Measurements from ENCODE around the gene YBX1. TPM values are rescaled to one million over a fixed set of nuclear protein-coding genes. Genes with fewer than 3 reads are reported as not detected.
"Not testable (repeated sequence)": the region's sequence is repeated elsewhere in the genome, so short reads cannot be mapped to it uniquely, and the experiment has no call there.

YBX1 gene
- total RNA-seq, 2 experiments from 2014 or later = 731 to 790 TPM

DNA sequence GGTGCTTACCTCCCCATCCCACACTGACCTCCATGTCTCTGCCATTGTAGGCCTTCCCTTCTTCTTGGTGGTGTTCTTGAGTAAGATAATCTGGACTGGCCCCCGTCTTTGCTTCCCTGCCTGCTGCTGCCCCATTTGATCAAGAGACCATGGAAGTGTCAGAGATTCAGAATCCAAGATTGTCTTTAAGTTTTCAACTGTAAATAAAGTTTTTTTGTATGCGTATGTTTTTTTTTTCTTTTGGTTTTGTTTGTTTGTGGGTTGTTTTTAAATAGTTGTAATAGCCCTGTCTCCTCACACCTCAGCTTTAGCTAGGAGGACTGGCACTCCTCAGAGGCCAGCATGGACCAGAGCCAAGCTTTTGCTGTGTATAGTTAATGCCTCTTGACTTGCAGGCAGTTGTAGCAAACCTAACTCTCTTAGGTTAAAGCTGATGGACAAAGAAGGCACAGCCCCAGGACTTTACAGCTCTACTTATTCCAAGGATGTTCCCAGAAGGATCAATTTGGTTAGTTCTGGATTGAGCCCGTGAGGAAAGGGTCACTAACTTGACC, 5.6 kb upstream of the YBX1 start:
- H3K9me3 Mint-ChIP-seq (ENCODE audit: low read depth) = no peaks in the 10 kb centered on the region
- peaks cover 19% of the 10 kb centered on the region for H3K4me1 Mint-ChIP-seq
- peak overlapping the region; percentile 63 for H3K27ac Mint-ChIP-seq
- H3K27me3 Mint-ChIP-seq = no peaks in the 10 kb centered on the region
- H3K36me3 Mint-ChIP-seq = peaks cover 21% of the 10 kb centered on the region
- CTCF ChIA-PET = interaction anchor here (0.8 kb wide), 1 partner anchor 15 kb away, joined by 3 read pairs; no protein-coding TSS in a partner anchor
- DNase-seq = no peak
- no peak for ATAC-seq
- H3K4me3 Mint-ChIP-seq = no peak overlapping the region

DNA sequence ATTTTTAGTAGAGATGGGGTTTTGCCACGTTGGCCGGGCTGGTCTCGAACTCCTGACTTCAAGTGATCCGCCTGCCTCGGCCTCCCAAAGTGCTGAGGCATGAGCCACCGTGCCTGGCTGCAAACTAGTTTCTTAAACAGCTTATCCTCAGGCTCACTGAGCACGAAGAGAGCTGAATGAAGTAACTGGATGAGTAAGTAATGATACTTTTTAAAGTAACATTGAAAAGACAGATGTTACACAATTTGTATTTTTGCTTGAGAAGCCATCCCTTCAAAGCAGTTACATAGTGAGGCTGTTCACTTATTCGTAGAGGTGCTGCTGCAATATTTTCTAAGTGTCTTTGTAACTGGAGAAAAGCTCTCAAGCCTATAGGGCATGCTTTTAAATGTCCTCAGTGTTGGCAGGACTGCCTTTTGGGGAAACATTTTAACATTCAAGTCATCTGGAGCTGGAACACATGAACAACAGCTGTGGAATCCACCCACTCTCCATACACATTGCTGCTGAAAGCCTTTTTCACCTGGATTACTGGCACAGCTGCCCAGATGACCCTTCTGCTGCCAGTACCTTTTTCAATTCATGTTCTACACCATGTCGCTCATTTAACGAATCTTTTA, 2.7 kb upstream of the YBX1 start:
- H3K4me3 Mint-ChIP-seq = no peak overlapping the region
- H3K4me1 Mint-ChIP-seq = peaks cover 24% of the 10 kb centered on the region
- no peak overlapping the region for H3K27ac Mint-ChIP-seq

DNA sequence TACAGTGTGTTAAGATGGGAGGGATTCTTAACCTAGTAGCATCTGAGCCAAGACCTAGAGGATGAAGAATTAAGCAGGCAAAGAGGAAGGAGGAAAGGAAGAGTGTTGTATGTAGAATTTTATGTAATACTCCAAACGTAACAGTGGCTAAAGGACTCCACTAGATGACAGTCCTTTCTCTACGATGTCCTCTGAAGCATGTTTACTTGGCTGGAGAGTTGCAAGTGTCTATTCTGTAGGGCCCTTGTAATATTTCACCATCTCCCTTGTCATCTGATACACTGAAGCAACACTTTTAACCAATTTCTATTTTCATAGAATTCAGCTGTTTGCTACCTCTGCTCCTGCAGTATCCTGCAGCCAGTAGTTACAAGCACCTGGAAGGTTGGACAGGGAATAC, 2.2 kb upstream of the YBX1 start:
- Mint-ChIP-seq H3K4me1 (peaks cover 29% of the 10 kb centered on the region), H3K27me3 (no peaks in the 10 kb centered on the region), H3K27ac (no peak overlapping the region), H3K4me3 (no peak overlapping the region), H3K36me3 (peaks cover 31% of the 10 kb centered on the region), H3K9me3 (ENCODE audit: low read depth) (no peaks in the 10 kb centered on the region)
- CTCF ChIA-PET = interaction anchor here (1.2 to 1.6 kb wide), 3 partner anchors 15 to 22 kb away, joined by 3 to 6 read pairs (median 5); partner anchors contain the start of gene PPIH
- no peak for DNase-seq
- no peak for ATAC-seq

More for the DNA sequence above, 2.7 kb upstream of the YBX1 start:
- DNase-seq (no peak), ATAC-seq (no peak)
- Mint-ChIP-seq H3K27me3 (no peaks in the 10 kb centered on the region), H3K9me3 (ENCODE audit: low read depth) (no peaks in the 10 kb centered on the region), H3K36me3 (peaks cover 29% of the 10 kb centered on the region)
- CTCF ChIA-PET = interaction anchor here (1.6 kb wide), 2 partner anchors 14 to 21 kb away, joined by 5 to 6 read pairs; partner anchors contain the start of gene PPIH

DNA sequence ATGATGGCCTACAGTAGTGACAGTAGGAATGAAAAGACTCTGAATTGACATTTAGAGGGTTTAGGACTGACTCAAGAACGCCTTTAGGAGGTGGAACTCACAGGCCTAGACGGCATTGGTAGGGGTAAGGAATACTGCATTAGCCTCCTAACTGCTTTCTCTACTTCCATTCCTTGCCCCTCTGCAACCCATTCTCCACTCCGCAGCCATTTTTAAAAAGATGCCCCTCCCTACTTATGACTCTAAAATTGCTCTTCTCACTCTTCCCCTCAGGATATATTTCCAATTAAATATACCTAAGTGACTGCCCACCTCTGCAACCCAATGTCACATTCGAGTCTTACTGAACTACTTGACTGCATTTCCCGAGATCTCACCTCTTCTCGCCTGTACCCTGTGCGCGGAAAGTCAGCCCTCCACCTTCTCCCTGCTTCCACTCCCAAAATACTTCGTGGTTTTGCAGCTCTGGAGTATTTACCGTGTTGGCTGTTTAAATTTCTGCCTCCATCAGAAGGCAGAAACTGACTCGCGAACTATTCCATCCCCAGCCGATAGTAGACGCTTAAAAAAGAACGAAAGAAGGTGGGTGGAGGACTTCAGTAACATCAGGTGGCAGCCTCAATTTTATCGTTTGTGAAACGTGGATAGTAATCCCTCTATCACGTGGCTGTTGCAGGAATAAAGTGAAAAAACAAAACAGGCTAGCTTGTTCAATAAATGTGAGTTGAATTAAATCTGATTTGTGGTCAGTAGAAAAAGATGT, 1.1 kb upstream of the YBX1 start:
- ATAC-seq (no peak), DNase-seq (no peak)
- Mint-ChIP-seq H3K27me3 (no peaks in the 10 kb centered on the region), H3K9me3 (ENCODE audit: low read depth) (no peaks in the 10 kb centered on the region), H3K36me3 (peaks cover 33% of the 10 kb centered on the region), H3K4me3 (peak overlapping the region; percentile 86), H3K4me1 (peaks cover 39% of the 10 kb centered on the region), H3K27ac (peak overlapping the region; percentile 95)
- CTCF ChIA-PET = interaction anchor here (0.8 to 2.5 kb wide), 4 partner anchors 14 to 23 kb away, joined by 3 to 9 read pairs (median 5); partner anchors contain the start of gene PPIH

DNA sequence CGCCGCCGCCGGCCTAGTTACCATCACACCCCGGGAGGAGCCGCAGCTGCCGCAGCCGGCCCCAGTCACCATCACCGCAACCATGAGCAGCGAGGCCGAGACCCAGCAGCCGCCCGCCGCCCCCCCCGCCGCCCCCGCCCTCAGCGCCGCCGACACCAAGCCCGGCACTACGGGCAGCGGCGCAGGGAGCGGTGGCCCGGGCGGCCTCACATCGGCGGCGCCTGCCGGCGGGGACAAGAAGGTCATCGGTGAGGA, 193 bp downstream of the YBX1 start:
- not testable (repeated sequence) for DNase-seq; H3K27me3 Mint-ChIP-seq; H3K9me3 Mint-ChIP-seq (ENCODE audit: low read depth)
- peak overlapping the region; percentile 95 for H3K27ac Mint-ChIP-seq
- peak; percentile 17 for ATAC-seq
- peaks cover 50% of the 10 kb centered on the region for H3K4me1 Mint-ChIP-seq
- peaks cover 38% of the 10 kb centered on the region for H3K36me3 Mint-ChIP-seq
- CTCF ChIA-PET = interaction anchor here (0.8 to 2.5 kb wide), 7 partner anchors 9 to 164 kb away, joined by 3 to 9 read pairs (median 4); partner anchors contain the start of genes C1orf50, P3H1, PPIH and ZNF691
- peak overlapping the region; percentile 86 for H3K4me3 Mint-ChIP-seq

DNA sequence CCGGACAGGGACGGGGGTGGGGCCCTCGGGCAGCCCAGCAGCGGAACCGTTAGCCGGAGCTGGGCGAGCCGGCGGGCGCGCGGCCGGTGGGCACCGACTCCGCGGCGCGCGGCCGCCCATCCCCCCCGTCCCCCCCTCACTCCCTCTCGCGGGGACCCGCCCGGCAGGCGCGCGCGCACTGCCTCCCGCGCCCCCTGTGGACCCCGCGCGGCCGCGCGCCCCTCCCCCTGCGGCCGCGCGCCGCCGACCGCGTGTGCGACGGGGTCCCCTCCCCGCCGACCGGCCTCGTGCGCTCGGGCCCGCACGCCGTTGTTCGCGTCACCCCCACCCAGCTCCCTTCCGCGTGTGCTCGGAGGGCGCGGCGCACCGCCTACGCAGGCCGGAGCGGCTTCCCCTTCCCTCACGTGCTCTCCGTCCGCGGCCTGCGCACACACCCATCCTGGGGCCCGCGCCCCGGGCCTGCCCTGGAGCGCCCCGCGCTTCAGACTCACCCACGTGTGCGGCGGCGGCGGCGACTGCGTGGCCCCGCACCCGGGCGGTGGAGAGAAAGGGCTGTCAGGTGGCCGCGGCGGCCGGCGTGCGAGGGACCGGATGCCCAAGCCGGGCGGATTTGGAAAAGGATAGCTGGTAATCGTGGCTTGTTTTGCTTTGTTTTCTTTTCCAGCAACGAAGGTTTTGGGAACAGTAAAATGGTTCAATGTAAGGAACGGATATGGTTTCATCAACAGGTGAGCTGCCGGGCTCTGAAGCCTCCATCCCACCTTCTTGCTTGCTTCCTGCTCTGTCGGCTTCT, 717 bp downstream of the YBX1 start:
- Mint-ChIP-seq H3K27ac (peak overlapping the region; percentile 91), H3K4me1 (peaks cover 56% of the 10 kb centered on the region), H3K36me3 (peaks cover 43% of the 10 kb centered on the region), H3K4me3 (peak overlapping the region; percentile 96), H3K27me3 (no peaks in the 10 kb centered on the region), H3K9me3 (ENCODE audit: low read depth) (no peaks in the 10 kb centered on the region)
- peak; percentile 71 for DNase-seq
- CTCF ChIA-PET = interaction anchor here (0.8 to 2.5 kb wide), 7 partner anchors 8 to 163 kb away, joined by 3 to 9 read pairs (median 4); partner anchors contain the start of genes C1orf50, P3H1, PPIH and ZNF691
- peak; percentile 32 for ATAC-seq

DNA sequence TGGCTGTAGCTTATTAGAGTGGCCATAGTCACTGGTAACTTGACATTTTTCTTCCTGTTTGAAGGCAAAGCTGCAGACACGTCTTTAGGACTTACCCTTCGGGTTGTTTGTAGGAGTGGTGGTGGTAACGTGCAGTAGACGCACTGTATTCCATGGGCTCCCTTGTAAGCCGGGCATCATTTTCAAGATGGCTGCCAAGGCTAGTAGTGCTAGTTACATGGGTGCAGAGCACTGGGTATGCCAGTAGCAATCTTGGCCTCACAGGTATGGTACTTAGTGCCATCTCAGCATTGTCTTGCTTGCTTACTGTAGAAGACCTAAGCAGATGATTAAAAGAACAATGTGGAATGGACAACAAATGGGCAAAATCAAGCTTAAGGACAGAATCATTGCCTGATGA, 1.9 kb downstream of the YBX1 start:
- peaks cover 68% of the 10 kb centered on the region for H3K4me1 Mint-ChIP-seq
- peak; percentile 54 for DNase-seq
- H3K9me3 Mint-ChIP-seq (ENCODE audit: low read depth) = no peaks in the 10 kb centered on the region
- H3K36me3 Mint-ChIP-seq = peaks cover 46% of the 10 kb centered on the region
- H3K27ac Mint-ChIP-seq = peak overlapping the region; percentile 91
- no peak for ATAC-seq
- CTCF ChIA-PET = interaction anchor here (1.4 kb wide), 1 partner anchor 53 kb away, joined by 4 read pairs; no protein-coding TSS in a partner anchor
- peak overlapping the region; percentile 96 for H3K4me3 Mint-ChIP-seq
- H3K27me3 Mint-ChIP-seq = no peaks in the 10 kb centered on the region

DNA sequence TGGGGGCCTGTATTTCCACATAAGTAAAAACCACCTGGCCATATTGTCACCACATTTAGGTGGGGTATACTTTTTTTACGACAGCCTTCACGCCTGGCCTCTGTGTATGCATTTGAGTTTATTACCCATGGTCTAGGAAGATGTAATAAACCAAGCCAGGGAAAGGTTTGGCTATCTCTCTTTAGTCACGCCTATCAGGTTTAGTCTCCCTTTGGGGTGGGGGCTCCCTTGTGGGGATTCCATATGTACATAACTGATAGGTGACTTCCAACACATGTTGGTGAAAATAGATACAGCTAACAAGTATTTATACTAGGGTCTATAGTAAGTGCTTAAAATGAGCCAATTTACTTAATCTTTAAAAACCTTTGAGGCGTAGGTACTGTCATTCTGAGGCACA, 4.2 kb downstream of the YBX1 start:
- ATAC-seq (no peak), DNase-seq (no peak)
- Mint-ChIP-seq H3K4me1 (peaks cover 70% of the 10 kb centered on the region), H3K4me3 (peak overlapping the region; percentile 46), H3K27me3 (no peaks in the 10 kb centered on the region), H3K9me3 (ENCODE audit: low read depth) (no peaks in the 10 kb centered on the region), H3K27ac (peak overlapping the region; percentile 66), H3K36me3 (peaks cover 48% of the 10 kb centered on the region)
- CTCF ChIA-PET = no interaction called here

DNA sequence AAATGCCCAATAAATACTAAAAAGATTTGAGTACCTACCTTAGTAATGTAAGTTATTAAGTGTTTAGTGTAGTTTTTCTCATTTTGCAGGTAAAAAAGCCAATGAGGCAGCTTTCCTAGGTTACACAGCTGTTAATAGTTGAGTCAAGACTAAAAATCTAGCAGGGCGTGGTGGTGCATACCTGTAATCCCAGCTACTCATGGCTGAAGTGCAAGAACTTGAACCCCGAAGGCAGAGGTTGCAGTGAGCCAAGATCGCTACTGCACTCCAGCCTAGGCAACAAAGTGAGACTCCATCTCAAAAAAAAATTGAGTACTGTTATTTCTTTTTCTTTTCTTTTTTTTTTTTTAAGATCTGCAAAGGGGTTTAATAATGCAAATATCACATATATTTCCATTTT, 7.7 kb downstream of the YBX1 start:
- H3K36me3 Mint-ChIP-seq = peaks cover 56% of the 10 kb centered on the region

DNA sequence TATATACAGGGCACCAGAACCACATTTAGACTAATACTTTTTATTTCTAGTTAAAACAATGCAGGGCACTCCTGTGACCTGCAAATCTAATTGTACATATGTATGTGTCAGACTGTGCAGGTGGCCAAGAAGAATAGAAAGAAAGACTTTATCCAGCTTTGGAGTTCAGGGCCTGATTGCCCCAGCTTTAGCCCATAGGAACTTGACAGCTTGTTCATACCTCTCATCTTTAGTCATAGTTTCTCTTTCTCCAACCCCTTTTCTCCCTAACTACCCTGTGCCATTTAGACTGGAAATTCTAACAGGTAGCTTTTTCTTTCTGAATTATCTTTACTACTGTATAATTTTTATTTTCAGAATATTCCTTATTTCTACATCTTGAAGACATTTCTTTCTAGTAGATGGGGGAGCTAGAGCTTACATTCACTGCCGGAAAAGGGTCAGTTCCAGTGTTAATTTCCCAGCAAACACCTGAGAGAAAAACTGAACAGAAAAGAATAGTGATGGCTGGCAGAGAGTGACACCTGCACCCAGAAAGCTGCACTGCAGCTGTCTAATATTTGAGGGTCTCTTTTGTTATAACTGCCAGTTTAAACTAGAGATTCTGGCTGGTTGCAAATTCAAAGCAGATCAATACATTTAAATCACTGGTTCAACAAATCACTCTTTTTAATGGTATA, 8.4 kb downstream of the YBX1 start:
- no peaks in the 10 kb centered on the region for H3K9me3 Mint-ChIP-seq (ENCODE audit: low read depth)
- CTCF ChIA-PET = interaction anchor here (1.1 to 2.0 kb wide), 5 partner anchors 8 to 346 kb away, joined by 3 to 8 read pairs (median 4); partner anchors contain the start of genes C1orf50, P3H1, PPIH and YBX1
- ATAC-seq = peak; percentile 64
- no peak for DNase-seq
- H3K27me3 Mint-ChIP-seq = no peaks in the 10 kb centered on the region
- H3K4me1 Mint-ChIP-seq = peaks cover 81% of the 10 kb centered on the region
- peaks cover 58% of the 10 kb centered on the region for H3K36me3 Mint-ChIP-seq
- H3K4me3 Mint-ChIP-seq = no peak overlapping the region
- peak overlapping the region; percentile 55 for H3K27ac Mint-ChIP-seq

More for the DNA sequence above, 7.7 kb downstream of the YBX1 start:
- CTCF ChIA-PET = interaction anchor here (1.2 to 2.0 kb wide), 2 partner anchors 77 to 346 kb away, joined by 3 to 7 read pairs; partner anchors contain the start of genes C1orf50 and P3H1
- DNase-seq (no peak), ATAC-seq (no peak)
- Mint-ChIP-seq H3K27me3 (no peaks in the 10 kb centered on the region), H3K27ac (peak overlapping the region; percentile 50), H3K4me3 (no peak overlapping the region), H3K9me3 (ENCODE audit: low read depth) (no peaks in the 10 kb centered on the region), H3K4me1 (peaks cover 82% of the 10 kb centered on the region)

DNA sequence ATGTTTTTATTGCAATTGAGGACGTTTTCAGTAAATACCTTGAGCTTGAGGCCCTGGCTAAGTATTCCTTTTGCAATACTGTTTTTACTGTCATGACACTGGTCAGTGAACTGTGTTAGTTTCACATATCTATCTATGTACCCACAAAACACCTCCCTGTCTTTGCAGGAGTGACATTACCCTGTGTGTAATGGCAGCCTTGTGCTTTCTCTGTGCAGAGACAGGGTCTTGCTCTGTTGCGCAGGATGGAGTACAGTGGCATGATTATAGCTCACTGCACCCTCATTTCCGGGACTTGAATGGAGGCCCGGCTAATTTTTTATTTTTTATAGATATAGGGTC, 8.9 kb downstream of the YBX1 start:
- CTCF ChIA-PET = interaction anchor here (1.1 to 2.0 kb wide), 4 partner anchors 9 to 76 kb away, joined by 3 to 8 read pairs (median 6); partner anchors contain the start of genes C1orf50, P3H1, PPIH and YBX1
- Mint-ChIP-seq H3K9me3 (ENCODE audit: low read depth) (no peaks in the 10 kb centered on the region), H3K27ac (peak overlapping the region; percentile 55)

DNA sequence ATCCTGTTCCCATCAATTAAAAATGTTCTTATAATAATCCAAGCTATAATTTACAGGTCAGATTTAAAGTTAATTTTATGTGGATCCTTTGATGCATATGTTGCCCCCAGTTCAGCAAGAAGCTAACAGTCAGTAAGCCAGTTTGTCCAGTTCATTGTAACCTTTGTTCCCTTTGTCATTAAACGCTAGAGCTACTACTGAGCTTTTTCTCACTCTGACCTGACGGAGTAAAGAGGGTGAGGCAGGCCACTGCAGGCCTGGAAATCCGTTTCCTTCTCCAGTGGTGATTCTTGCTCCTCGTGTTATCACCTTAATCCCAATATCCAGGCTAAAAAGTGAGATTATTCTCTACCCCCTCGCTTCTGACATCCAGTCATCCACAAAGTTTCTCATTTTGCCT, 10.2 kb downstream of the YBX1 start:
- no peaks in the 10 kb centered on the region for H3K27me3 Mint-ChIP-seq
- H3K4me1 Mint-ChIP-seq = peaks cover 67% of the 10 kb centered on the region
- CTCF ChIA-PET = no interaction called here
- ATAC-seq = no peak
- H3K36me3 Mint-ChIP-seq = peaks cover 60% of the 10 kb centered on the region
- H3K27ac Mint-ChIP-seq = no peak overlapping the region
- DNase-seq = no peak
- H3K9me3 Mint-ChIP-seq (ENCODE audit: low read depth) = no peaks in the 10 kb centered on the region
- no peak overlapping the region for H3K4me3 Mint-ChIP-seq

More for the DNA sequence above, 8.9 kb downstream of the YBX1 start:
- Mint-ChIP-seq H3K36me3 (peaks cover 59% of the 10 kb centered on the region), H3K4me1 (peaks cover 77% of the 10 kb centered on the region), H3K27me3 (no peaks in the 10 kb centered on the region), H3K4me3 (no peak overlapping the region)
- ATAC-seq (peak; percentile 22), DNase-seq (no peak)

Data from activated CD8-positive, alpha-beta memory T cell treated with anti-CD3 and anti-CD28 coated beads, Interleukin-2, amount 10 ng/mL, durations not matched to agents 7 days and 5 days (primary cell).